ENCODE results near the gene MUC5B. TPM values are rescaled to one million over a fixed set of nuclear protein-coding genes. Genes with fewer than 3 reads are reported as not detected.

Gene MUC5B
- total RNA-seq, 1 donor from 2014 or later = not detected

- no peak for DNase-seq (ENCODE audit: low spot score)
Measured at GRCh38 chr11:1219834-1220815, 2.7 kb upstream of the MUC5B start.

DNA sequence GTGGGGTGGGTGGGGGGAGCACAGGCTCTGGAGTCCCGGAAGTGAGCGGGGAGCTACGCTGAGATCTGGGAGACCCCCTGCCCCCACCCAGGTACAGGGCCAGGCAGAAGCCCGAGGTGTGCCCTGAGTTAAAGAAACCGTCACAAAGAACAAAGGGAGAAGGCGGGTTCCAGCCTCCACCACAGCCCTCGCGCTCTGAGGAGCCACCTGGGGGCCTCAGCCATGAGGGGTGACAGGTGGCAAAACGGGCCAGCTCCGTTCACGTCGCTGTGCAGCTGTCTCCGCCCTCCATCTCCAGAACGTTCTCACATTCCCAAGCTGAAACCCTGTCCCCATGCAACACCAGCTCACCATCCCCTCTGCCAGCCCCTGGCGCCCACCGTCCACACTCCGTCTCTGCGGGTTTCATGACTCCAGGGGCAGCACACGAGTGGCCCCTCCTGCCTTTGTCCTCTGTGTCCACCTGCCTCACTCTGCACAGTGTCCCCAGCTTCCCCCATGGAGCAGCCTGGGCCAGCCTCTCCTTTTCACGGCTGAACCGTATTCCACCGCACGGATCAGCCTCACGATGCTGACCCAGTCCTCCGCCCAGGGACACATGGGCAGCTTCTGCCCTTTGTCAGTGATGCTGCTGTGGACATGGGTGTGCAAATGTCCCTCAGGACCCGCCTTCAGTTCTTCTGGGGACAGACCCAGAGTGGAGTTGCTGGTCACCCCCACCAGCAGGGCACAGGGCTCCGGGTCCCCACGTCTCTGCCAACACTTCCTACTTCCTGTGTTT is 1.7 kb upstream of the MUC5B start:
- DNase-seq (ENCODE audit: low spot score) = peak; percentile 88

GRCh38 chr11:1221848-1222311 is 986 bp upstream of the MUC5B start:
- peak; percentile 81 for DNase-seq (ENCODE audit: low spot score)

DNA sequence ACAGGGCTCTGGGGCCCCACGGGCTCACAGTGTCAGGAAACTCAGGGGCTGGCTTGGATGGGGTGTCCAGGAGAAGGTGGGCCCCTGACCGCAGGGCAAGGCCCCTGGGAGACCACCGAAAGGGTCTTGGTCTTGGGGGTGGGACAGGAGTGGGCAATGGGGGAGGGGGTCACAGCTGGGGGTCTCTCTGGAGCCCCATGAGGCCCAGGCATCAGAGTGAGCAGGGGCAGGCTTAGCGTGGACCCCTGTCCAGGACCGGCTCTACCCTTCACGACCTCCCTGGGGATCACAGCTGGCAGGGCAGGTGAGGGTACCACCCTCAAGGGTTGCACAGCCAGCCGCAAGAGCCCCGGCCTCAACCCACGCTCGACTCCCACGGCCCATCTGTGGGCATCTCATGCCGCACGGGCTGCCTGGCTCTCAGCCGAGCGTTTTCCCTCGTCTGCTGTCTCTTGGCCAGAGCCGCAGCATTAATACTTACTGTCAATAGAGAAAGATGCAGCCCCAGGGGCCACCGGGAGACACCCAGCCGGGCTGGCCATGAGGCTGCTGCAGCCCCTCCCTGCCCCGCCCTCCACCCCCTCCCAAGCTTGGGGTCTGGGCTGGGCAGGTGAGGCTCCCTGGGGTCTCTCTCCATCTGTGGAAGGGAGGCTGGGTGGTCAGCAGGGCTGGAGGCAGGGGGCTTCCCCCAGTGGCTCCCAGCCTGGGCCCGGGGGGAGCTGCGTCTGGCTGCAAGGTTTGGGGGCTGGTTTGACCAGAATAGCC is 662 bp downstream of the MUC5B start:
- peak; percentile 76 for DNase-seq (ENCODE audit: low spot score)

- peak; percentile 74 for DNase-seq (ENCODE audit: low spot score)
Measured at GRCh38 chr11:1224111-1224490, 1.2 kb downstream of the MUC5B start.

- DNase-seq (ENCODE audit: low spot score) = peak; percentile 84
Measured at GRCh38 chr11:1224491-1225385, 1.9 kb downstream of the MUC5B start.

DNA sequence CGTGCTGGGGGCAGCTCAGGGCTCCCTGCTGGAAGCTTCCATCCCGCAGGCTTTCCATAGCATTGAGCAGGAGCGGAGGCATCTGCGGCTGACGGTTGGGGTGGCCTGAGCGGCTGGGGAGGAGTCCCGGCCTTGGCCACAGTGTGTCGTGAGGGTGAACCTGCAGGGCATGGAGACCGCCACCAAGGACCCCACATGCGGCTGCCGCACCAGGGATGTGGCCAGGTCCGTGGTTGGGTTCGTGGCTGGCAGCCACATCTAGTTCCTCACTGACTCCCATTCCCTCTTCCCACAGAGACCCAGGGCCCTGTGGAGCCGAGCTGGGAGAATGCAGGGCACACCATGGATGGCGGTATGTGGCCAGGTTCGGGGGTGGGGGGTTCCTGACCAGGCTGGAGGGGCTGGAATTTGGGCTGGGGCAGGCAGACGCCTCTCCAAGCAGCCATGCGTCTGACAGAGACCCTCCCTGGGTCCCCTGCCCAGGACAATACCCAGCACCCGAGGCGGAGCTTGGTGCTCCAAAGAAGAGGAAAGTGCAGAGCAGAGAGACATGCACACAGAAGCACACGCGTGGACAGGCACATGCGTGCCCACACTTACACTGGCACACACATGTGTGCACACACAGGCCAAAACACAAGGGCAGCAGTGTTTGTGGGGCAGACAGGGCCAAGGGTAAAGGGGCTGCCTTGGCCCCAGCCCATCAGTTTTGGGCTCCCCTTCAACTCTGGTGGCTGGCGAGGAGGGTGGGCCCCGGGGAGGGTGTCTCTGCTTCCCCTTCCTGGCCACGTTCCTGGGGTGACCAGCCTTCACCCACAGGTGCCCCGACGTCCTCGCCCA is 2.7 kb downstream of the MUC5B start:
- peak; percentile 87 for DNase-seq (ENCODE audit: low spot score)

- DNase-seq (ENCODE audit: low spot score) = peak; percentile 87
Measured at GRCh38 chr11:1226226-1226985, 3.5 kb downstream of the MUC5B start.

- DNase-seq (ENCODE audit: low spot score) = peak; percentile 86
Measured at GRCh38 chr11:1226986-1227550, 4.2 kb downstream of the MUC5B start.

DNA sequence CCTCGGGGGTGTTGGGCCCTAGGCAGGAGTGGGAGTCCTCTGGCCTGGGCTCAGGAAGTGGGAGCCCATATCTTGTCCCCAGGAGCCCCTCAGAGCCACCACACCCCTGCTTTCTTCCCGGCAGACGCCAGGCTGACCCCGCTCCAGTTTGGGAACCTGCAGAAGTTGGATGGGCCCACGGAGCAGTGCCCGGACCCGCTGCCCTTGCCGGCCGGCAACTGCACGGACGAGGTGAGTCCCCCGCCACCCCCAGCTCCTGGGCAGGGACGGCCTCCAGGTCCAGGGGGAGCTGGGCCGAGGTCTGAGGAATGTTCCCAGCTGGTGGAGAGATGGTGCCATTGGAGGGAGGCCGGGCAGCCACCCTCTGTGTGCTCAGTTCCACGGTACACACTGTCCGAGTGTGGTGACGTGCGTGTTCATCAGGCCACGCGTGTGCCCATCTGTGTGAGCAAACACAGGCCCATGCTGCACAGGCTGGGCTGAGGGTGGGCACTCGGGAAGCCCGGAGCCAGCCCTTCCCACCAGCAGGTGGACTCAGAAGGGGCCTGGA is 4.8 kb downstream of the MUC5B start:
- DNase-seq (ENCODE audit: low spot score) = peak; percentile 86

- peak; percentile 85 for DNase-seq (ENCODE audit: low spot score)
Measured at GRCh38 chr11:1228101-1228821, 5.4 kb downstream of the MUC5B start.

GRCh38 chr11:1228921-1229451 is 6.1 kb downstream of the MUC5B start:
- peak; percentile 81 for DNase-seq (ENCODE audit: low spot score)

- DNase-seq (ENCODE audit: low spot score) = peak; percentile 88
Measured at GRCh38 chr11:1229471-1230120, 6.7 kb downstream of the MUC5B start.

- no peak for DNase-seq (ENCODE audit: low spot score)
Measured at GRCh38 chr11:1230121-1230455, 7.2 kb downstream of the MUC5B start.

GRCh38 chr11:1230456-1231395 is 7.9 kb downstream of the MUC5B start:
- DNase-seq (ENCODE audit: low spot score) = peak; percentile 86
